ENCODE results near the gene JCAD. TPM values are rescaled to one million over a fixed set of nuclear protein-coding genes. Genes with fewer than 3 reads are reported as not detected.

The JCAD gene
- total RNA-seq, 1 experiment from 2014 or later: 10.0 TPM

GRCh38 chr10:30079408-30079807 lies 20.0 kb upstream of the JCAD start:
- H3K9me3 Mint-ChIP-seq (ENCODE audit: unreplicated experiment): peaks cover 10% of the 10 kb centered on the region
- no peaks in the 10 kb centered on the region for H3K4me1 Mint-ChIP-seq (ENCODE audit: low read depth, unreplicated experiment)
- no peak overlapping the region for H3K4me3 ChIP-seq (ENCODE audit: low read depth, low read length)
- no peak overlapping the region for H3K27ac Mint-ChIP-seq (ENCODE audit: unreplicated experiment)
- no peak for TF ChIP-seq CTCF (IDR thresholded peaks at IDR 0.05; ENCODE audit: insufficient read depth in 1 of 2, low read depth in 1 of 2, low read length in 1 of 2, severe bottlenecking in 1 of 2, unreplicated experiment in 1 of 2)
- H3K4me3 Mint-ChIP-seq (ENCODE audit: unreplicated experiment): no peak overlapping the region
- no peaks in the 10 kb centered on the region for H3K36me3 ChIP-seq (ENCODE audit: control insufficient read depth, insufficient read depth, low read length)
- ChIA-PET CTCF (no interaction called here), POLR2A (no interaction called here)
- DNase-seq: no peak
- intact Hi-C loops (cut with micrococcal nuclease; ENCODE audit: unreplicated experiment): no loop called here
- no peaks in the 10 kb centered on the region for H3K4me1 ChIP-seq
- H3K36me3 Mint-ChIP-seq (ENCODE audit: insufficient read depth, unreplicated experiment): no peaks in the 10 kb centered on the region
- H3K27me3 Mint-ChIP-seq (ENCODE audit: insufficient read depth, unreplicated experiment): no peaks in the 10 kb centered on the region
- peaks cover 3% of the 10 kb centered on the region; the same call in 1 of the 2 replicates for H3K9me3 ChIP-seq
- H3K27me3 ChIP-seq (replicated peaks; ENCODE audit: control insufficient read depth, insufficient read depth, low read length): no peaks in the 10 kb centered on the region
- no TSS peak for BruUV-seq (replicated peaks)

- H3K27me3 Mint-ChIP-seq (ENCODE audit: insufficient read depth, unreplicated experiment): no peaks in the 10 kb centered on the region
- no peaks in the 10 kb centered on the region for H3K36me3 Mint-ChIP-seq (ENCODE audit: insufficient read depth, unreplicated experiment)
- Histone ChIP-seq H3K4me3 (ENCODE audit: low read depth, low read length) (no peak overlapping the region), H3K9me3 (peaks cover 3% of the 10 kb centered on the region; the same call in 1 of the 2 replicates), H3K36me3 (ENCODE audit: control insufficient read depth, insufficient read depth, low read length) (no peaks in the 10 kb centered on the region), H3K4me1 (peaks cover 4% of the 10 kb centered on the region), H3K27me3 (replicated peaks; ENCODE audit: control insufficient read depth, insufficient read depth, low read length) (no peaks in the 10 kb centered on the region)
- H3K9me3 Mint-ChIP-seq (ENCODE audit: unreplicated experiment): peaks cover 8% of the 10 kb centered on the region
- no peak overlapping the region for H3K27ac Mint-ChIP-seq (ENCODE audit: unreplicated experiment)
- intact Hi-C loops (cut with micrococcal nuclease; ENCODE audit: unreplicated experiment): no loop called here
- no peak for DNase-seq
- BruUV-seq (replicated peaks): no TSS peak
- H3K4me1 Mint-ChIP-seq (ENCODE audit: low read depth, unreplicated experiment): peaks cover under 1% of the 10 kb centered on the region
- no peak for TF ChIP-seq CTCF (IDR thresholded peaks at IDR 0.05; ENCODE audit: insufficient read depth in 1 of 2, low read depth in 1 of 2, low read length in 1 of 2, severe bottlenecking in 1 of 2, unreplicated experiment in 1 of 2)
- ChIA-PET CTCF (no interaction called here), POLR2A (no interaction called here)
- no peak overlapping the region for H3K4me3 Mint-ChIP-seq (ENCODE audit: unreplicated experiment)
Observed at GRCh38 chr10:30075481-30075880, 16.1 kb upstream of the JCAD start.

GRCh38 chr10:30074933-30075332 lies 15.5 kb upstream of the JCAD start:
- ChIA-PET CTCF (no interaction called here), POLR2A (no interaction called here)
- no peak overlapping the region for H3K4me3 Mint-ChIP-seq (ENCODE audit: unreplicated experiment)
- Histone ChIP-seq H3K9me3 (peaks cover 2% of the 10 kb centered on the region; the same call in 1 of the 2 replicates), H3K4me1 (peaks cover 9% of the 10 kb centered on the region), H3K27me3 (replicated peaks; ENCODE audit: control insufficient read depth, insufficient read depth, low read length) (no peaks in the 10 kb centered on the region), H3K4me3 (ENCODE audit: low read depth, low read length) (no peak overlapping the region), H3K36me3 (ENCODE audit: control insufficient read depth, insufficient read depth, low read length) (no peaks in the 10 kb centered on the region)
- H3K27ac Mint-ChIP-seq (ENCODE audit: unreplicated experiment): no peak overlapping the region
- H3K4me1 Mint-ChIP-seq (ENCODE audit: low read depth, unreplicated experiment): peaks cover 6% of the 10 kb centered on the region
- no peak for TF ChIP-seq CTCF (IDR thresholded peaks at IDR 0.05; ENCODE audit: insufficient read depth in 1 of 2, low read depth in 1 of 2, low read length in 1 of 2, severe bottlenecking in 1 of 2, unreplicated experiment in 1 of 2)
- peaks cover 3% of the 10 kb centered on the region for H3K9me3 Mint-ChIP-seq (ENCODE audit: unreplicated experiment)
- DNase-seq: no peak
- intact Hi-C loops (cut with micrococcal nuclease; ENCODE audit: unreplicated experiment): no loop called here
- H3K27me3 Mint-ChIP-seq (ENCODE audit: insufficient read depth, unreplicated experiment): no peaks in the 10 kb centered on the region
- no TSS peak for BruUV-seq (replicated peaks)
- H3K36me3 Mint-ChIP-seq (ENCODE audit: insufficient read depth, unreplicated experiment): no peaks in the 10 kb centered on the region
